Retinal pigment epithelial cell (primary cell): ENCODE results near the gene TOMM20.

Experiments
- DNase-seq: peaks from one replicate; pipeline ENCODE4 v3.0.0-alpha.2; 2010; ENCODE audit warnings: low read depth
- H3K4me3 ChIP-seq: 2 replicates; pipeline ENCODE4 v1.5.1; 2011; ENCODE audit warnings: mild to moderate bottlenecking, low read length, control low read depth, moderate library complexity
- TF ChIP-seq, protein P1 (sequence below): conservative IDR thresholded peaks from 2 replicates; pipeline ENCODE4 v1.5.1; 2011; ENCODE audit warnings: low read depth, low read length, control low read depth, inconsistent platforms

The TOMM20 gene

DNA sequence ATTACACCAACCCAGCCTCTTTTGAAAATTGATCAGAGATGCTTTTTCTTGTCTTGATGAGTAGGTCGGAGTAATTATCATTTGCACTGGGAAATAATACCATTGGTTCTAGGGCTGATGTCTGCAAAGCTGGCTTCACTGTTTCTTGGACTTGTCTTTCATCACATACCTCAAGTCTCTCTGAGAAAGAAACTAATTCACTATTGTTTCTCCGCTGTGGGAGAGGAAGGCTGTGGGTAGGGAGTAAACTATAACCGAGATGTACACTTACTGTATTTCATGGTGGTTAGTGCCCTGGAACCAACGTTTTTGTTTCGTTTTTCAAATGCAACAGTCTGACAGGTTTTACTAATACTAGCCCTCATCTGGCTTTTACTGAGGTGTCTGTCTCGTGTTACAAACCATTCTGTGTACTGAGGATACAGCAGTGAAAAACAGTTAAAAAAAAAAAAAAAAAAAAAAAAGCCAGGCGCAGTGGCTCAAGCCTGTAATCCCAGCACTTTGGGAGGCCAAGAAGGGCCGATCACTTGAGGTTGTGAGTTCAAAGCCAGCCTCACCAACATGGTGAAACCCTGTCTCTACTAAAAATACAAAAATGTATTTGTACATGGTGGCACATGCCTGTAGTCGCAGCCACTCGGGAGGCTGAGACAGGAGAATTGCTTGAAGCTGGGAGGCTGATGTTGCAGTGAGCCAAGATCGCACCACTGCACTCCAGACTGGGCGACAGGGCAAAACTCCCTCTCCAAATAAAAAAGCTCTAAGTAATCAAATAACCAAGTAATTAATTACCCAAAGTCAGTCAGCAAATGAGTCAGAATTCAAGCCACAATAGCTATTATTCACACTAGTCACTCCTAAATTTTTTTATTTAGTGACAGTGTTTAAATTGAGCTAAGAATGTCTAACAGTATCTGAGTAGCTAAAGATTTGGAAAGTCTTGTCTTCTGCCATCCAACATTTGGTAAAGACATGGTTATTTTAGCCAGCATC, 23.3 kb downstream of the TOMM20 start:
- H3K4me3 ChIP-seq, result no peak overlapping the region
- TF ChIP-seq, protein P1, sequence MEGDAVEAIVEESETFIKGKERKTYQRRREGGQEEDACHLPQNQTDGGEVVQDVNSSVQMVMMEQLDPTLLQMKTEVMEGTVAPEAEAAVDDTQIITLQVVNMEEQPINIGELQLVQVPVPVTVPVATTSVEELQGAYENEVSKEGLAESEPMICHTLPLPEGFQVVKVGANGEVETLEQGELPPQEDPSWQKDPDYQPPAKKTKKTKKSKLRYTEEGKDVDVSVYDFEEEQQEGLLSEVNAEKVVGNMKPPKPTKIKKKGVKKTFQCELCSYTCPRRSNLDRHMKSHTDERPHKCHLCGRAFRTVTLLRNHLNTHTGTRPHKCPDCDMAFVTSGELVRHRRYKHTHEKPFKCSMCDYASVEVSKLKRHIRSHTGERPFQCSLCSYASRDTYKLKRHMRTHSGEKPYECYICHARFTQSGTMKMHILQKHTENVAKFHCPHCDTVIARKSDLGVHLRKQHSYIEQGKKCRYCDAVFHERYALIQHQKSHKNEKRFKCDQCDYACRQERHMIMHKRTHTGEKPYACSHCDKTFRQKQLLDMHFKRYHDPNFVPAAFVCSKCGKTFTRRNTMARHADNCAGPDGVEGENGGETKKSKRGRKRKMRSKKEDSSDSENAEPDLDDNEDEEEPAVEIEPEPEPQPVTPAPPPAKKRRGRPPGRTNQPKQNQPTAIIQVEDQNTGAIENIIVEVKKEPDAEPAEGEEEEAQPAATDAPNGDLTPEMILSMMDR, result no peak
- no peak for DNase-seq

- TF ChIP-seq, protein P1, result no peak
- no peak for DNase-seq
- no peak overlapping the region for H3K4me3 ChIP-seq
Measured at GRCh38 chr1:235102993-235103411, 25.6 kb downstream of the TOMM20 start.

GRCh38 chr1:235102259-235102582, 26.4 kb downstream of the TOMM20 start:
- H3K4me3 ChIP-seq, result no peak overlapping the region
- no peak for DNase-seq
- TF ChIP-seq, protein P1, result no peak

GRCh38 chr1:235101558-235102258, 26.9 kb downstream of the TOMM20 start:
- no peak overlapping the region for H3K4me3 ChIP-seq
- TF ChIP-seq, protein P1, result no peak
- no peak for DNase-seq

- no peak overlapping the region for H3K4me3 ChIP-seq
- TF ChIP-seq, protein P1, result no peak
- no peak for DNase-seq
Measured at GRCh38 chr1:235100194-235100772, 28.4 kb downstream of the TOMM20 start.

DNA sequence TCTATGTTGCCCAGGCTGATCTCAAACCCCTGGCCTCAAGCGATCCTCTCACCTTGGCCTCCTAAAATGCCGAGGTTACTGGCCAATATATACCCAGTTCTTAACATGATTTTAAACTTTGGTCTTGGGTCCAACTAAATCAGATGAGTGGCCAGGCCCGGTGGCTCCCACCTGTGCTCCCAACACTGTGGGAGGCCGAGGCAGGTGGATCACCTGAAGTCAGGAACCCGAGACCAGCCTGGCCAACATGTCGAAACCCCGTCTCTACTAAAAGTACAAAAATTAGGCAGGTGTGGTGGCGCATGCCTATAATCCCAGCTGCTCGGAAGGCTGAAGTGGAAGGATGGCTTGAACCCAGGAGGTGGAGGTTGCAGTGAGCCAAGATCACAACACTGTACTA, 29.6 kb downstream of the TOMM20 start:
- TF ChIP-seq, protein P1, result no peak
- no peak overlapping the region for H3K4me3 ChIP-seq
- DNase-seq, result no peak
